Thoracic aorta endothelial cell (primary cell): Measurements from ENCODE around the gene HM13. TPM values are rescaled to one million over a fixed set of nuclear protein-coding genes. Genes with fewer than 3 reads are reported as not detected.

Experiments
- small RNA-seq: library from RNA; depleted of rRNA; stranded (forward); fragments of <200 nt; gene quantifications from one replicate; pipeline ENCODE3, GENCODE V24; 2012
- total RNA-seq: library from RNA; depleted of rRNA; stranded (reverse); fragments of >200 nt; gene quantifications from 2 replicates; pipeline ENCODE4 v1.2.3, GENCODE V29; 2012

Gene HM13, protein sequence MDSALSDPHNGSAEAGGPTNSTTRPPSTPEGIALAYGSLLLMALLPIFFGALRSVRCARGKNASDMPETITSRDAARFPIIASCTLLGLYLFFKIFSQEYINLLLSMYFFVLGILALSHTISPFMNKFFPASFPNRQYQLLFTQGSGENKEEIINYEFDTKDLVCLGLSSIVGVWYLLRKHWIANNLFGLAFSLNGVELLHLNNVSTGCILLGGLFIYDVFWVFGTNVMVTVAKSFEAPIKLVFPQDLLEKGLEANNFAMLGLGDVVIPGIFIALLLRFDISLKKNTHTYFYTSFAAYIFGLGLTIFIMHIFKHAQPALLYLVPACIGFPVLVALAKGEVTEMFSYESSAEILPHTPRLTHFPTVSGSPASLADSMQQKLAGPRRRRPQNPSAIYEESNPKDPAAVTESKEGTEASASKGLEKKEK
- 85.1 and 106 TPM in 2 replicates for total RNA-seq

DNA sequence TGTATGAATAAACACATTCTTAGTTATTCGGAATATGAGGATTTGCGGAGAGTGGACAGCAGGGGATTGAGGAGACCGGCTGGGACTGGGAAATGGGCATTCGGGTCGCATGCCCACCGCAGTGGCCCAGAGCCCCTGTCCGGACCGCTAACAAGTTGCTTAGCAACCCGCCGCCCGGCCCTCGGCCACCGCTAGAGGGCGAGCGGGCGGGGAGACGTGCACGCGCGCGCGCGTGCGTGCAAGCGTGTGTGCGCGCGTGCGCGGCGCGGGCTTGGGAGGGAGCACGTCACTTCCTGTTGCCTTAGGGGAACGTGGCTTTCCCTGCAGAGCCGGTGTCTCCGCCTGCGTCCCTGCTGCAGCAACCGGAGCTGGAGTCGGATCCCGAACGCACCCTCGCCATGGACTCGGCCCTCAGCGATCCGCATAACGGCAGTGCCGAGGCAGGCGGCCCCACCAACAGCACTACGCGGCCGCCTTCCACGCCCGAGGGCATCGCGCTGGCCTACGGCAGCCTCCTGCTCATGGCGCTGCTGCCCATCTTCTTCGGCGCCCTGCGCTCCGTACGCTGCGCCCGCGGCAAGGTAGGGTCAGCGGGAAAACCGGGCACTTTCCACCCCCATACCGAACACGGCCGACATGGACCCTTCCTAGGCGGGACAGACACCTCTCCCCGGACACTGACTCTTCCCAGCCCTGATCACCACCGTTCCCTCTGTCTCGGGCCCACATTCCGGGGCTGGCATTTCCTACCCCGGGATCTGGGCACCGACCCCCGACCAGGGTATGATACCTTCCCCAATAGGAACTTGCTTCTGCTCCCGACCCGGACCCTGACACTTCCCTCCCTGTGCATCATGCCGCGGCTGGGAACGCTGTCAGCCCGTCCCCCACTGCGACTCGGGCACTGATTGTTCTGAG is at the start of gene HM13:
Gene HM13 (plus strand): TSS at position 289 of the 918 bp plus-strand sequence. CDS start 110 bp downstream, at position 399.

DNA sequence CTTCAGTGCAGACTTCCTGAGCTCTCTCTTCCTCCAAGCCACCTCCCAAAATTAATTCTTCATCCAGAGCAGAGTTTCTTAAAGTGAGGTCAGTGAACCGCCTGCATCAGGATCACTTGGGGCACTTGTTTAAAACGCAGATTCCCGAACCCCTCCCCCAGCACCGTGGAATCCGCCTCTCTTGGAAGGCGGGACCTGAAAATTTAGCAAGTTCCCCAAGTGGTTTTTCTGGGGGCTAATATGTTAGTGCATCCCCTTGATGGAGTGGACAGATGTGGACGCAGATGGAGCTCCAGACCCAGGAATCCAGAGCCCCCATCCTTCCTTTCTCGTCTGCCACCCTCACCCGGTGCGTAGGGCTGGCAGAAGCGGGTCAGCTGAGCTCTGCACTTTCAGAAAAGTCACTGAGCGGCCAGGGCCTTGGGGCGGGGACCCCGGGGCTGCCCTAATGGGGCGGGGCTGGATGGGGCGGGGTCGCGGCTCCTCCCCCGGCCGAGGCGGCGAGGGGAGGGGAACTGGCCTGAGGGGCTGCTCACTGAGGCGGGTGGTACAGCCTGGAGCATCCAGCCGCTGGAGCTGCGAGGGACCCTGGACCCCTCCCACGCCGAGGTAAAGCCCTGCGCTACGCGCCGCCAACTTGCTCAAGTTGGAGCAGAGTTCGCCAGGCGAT is 39.3 kb upstream of the HM13 start, which contains the start of the genes DEFB124 and REM1:
Gene DEFB124 (minus strand): TSS at position 370 of the 670 bp plus-strand sequence. CDS start 2,114 bp downstream, outside the sequence.
Gene REM1 (plus strand): TSS at position 531 of the 670 bp plus-strand sequence. CDS start 1,158 bp downstream, outside the sequence.

DNA sequence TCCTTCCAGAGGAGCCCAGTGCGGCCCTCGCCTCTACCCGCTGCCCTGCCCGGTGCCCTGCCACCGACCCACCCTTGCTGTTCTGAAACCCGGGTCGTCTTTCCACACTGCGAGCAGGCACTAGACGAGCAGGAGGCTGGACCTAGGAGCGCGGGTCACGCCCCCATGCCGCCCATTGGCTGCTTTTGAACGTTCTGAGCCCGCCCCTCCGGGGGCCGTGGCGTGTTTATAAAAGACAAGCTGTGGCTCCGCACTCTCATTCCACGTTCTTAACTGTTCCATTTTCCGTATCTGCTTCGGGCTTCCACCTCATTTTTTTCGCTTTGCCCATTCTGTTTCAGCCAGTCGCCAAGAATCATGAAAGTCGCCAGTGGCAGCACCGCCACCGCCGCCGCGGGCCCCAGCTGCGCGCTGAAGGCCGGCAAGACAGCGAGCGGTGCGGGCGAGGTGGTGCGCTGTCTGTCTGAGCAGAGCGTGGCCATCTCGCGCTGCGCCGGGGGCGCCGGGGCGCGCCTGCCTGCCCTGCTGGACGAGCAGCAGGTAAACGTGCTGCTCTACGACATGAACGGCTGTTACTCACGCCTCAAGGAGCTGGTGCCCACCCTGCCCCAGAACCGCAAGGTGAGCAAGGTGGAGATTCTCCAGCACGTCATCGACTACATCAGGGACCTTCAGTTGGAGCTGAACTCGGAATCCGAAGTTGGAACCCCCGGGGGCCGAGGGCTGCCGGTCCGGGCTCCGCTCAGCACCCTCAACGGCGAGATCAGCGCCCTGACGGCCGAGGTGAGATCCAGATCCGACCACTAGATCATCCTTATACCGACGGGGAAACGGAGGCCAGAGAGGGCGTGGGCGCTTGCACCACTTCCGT is 91.0 kb downstream of the HM13 start, which contains the start of gene ID1:
Gene ID1 (plus strand): TSS at position 259 of the 871 bp plus-strand sequence. CDS start 99 bp downstream, at position 358.

Small RNAs within 50 kb of the gene (small RNA-seq; reads per million reads assigned to genes)
- 0.21 reads per million for gene MIR3193

Other genes with a start within 250 kb of the HM13 start
- not detected in 2 replicates for gene DEFB116, start 205.9 kb upstream of the HM13 start, total RNA-seq
- not detected in 2 replicates for gene DEFB118, start 145.8 kb upstream of the HM13 start, total RNA-seq
- gene DEFB119, start 123.9 kb upstream of the HM13 start, total RNA-seq = not detected in 2 replicates
- not detected in 2 replicates for gene DEFB121, start 108.2 kb upstream of the HM13 start, total RNA-seq
- not detected in 2 replicates for gene DEFB123, start 73.8 kb upstream of the HM13 start, total RNA-seq
- not detected in 2 replicates for gene DEFB124, start 39.3 kb upstream of the HM13 start, total RNA-seq
- 0.13 and 0.14 TPM in 2 replicates for gene REM1, start 39.2 kb upstream of the HM13 start, total RNA-seq
- gene ID1, start 90.8 kb downstream of the HM13 start, total RNA-seq = 151 and 204 TPM in 2 replicates
- not detected in 2 replicates for gene COX4I2, start 123.5 kb downstream of the HM13 start, total RNA-seq
- 172 and 212 TPM in 2 replicates for gene BCL2L1, start 208.4 kb downstream of the HM13 start, total RNA-seq
- 120 and 177 TPM in 2 replicates for gene TPX2, start 224.8 kb downstream of the HM13 start, total RNA-seq